ENCODE measurements around the gene NCOA1.

The NCOA1 gene

DNA sequence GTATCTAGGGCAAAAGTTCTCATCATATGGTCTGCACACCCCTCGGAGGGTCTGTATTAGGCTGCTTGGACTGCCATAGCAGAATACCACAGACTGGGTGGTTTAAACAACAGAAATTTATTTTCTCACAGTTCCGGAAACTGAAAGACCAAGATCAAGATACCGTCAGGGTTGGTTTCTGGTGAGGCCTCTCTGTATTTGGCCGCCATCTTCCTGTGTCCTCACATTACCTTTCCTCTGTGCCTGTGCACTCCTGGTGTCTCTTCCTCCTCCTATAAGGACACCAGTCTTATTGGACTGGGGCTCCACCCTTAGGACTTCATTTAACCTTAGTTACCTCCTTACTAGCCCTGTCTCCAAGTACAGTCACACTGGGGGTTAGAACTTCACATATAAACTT is 132.5 kb downstream of the NCOA1 start:
- Histone ChIP-seq H3K79me1 (ENCODE audit: low read length) (no peaks in the 10 kb centered on the region), H2AK5ac (ENCODE audit: low read length) (no peak overlapping the region), H3K9ac (ENCODE audit: low read length) (no peak overlapping the region), H3K4me3 (ENCODE audit: low read depth, low read length) (no peak overlapping the region), H2BK5ac (ENCODE audit: low read depth, low read length, poor library complexity) (no peak overlapping the region), H4K8ac (ENCODE audit: low read depth, low read length) (no peak overlapping the region), H2BK12ac (ENCODE audit: low read length) (no peak overlapping the region), H3K79me2 (ENCODE audit: control insufficient read depth, insufficient read depth, low read length, poor library complexity) (no peaks in the 10 kb centered on the region), H4K91ac (ENCODE audit: low read depth, low read length) (no peak overlapping the region), H2AFZ (ENCODE audit: insufficient read depth, low read length, poor library complexity) (no peak overlapping the region), H3K4ac (ENCODE audit: low read depth, low read length) (no peak overlapping the region), H3K18ac (ENCODE audit: low read length) (no peak overlapping the region), H3K4me1 (ENCODE audit: control insufficient read depth in 1 of 2, insufficient read depth in 2 of 2, low read length in 2 of 2) (no peaks in the 10 kb centered on the region), H2BK120ac (ENCODE audit: insufficient read depth, low read length, poor library complexity) (no peak overlapping the region), H4K12ac (ENCODE audit: low read depth, low read length) (no peak overlapping the region), H3K27ac (ENCODE audit: low read depth, low read length) (no peak overlapping the region), H3K27me3 (ENCODE audit: insufficient read depth, low read length) (no peaks in the 10 kb centered on the region), H3K36me3 (ENCODE audit: control insufficient read depth in 1 of 2, insufficient read depth in 2 of 2, low read length in 2 of 2) (no peaks in the 10 kb centered on the region), H3K9me3 (ENCODE audit: insufficient read depth, low read depth, low read length) (no peaks in the 10 kb centered on the region), H3K14ac (ENCODE audit: low read length) (no peak overlapping the region), H3K23ac (ENCODE audit: low read length) (no peak overlapping the region), H3K4me2 (ENCODE audit: low read length) (no peak overlapping the region)
- DNase-seq: no peak
- whole genome bisulfite sequencing (ENCODE audit: extremely low coverage, insufficient coverage, insufficient read length): no CpG with 5 or more reads among the region's 4 CpGs

DNA sequence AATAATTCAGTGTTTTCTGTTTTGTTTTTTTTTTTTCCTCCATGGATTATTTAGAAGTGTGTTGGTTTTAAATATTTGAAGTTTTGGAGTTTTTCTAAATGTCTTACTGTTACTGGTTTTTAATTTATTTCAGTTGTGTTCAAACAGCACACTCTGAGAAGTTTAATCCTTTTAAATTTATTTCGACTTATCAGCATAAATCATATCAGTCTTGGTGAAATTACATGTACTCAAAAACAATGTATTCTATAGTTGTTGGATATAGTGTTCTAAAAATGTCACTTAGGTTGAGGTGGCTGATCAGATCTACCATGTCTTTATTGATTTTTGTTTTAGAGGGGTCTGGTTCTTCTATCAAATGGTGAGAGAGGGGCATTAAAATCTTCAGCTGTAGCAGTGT is 134.7 kb downstream of the NCOA1 start:
- no peak overlapping the region for H4K91ac ChIP-seq (ENCODE audit: low read depth, low read length)
- H2AK5ac ChIP-seq (ENCODE audit: low read length): no peak overlapping the region
- no peaks in the 10 kb centered on the region for H3K4me1 ChIP-seq (ENCODE audit: control insufficient read depth in 1 of 2, insufficient read depth in 2 of 2, low read length in 2 of 2)
- H2BK12ac ChIP-seq (ENCODE audit: low read length): no peak overlapping the region
- no CpG with 5 or more reads among the region's 1 CpG for WGBS (ENCODE audit: extremely low coverage, insufficient coverage, insufficient read length)
- H3K27me3 ChIP-seq (ENCODE audit: insufficient read depth, low read length): no peaks in the 10 kb centered on the region
- H3K18ac ChIP-seq (ENCODE audit: low read length): no peak overlapping the region
- H3K27ac ChIP-seq (ENCODE audit: low read depth, low read length): no peak overlapping the region
- H3K14ac ChIP-seq (ENCODE audit: low read length): no peak overlapping the region
- no peak for DNase-seq
- no peak overlapping the region for H4K8ac ChIP-seq (ENCODE audit: low read depth, low read length)
- no peak overlapping the region for H2BK120ac ChIP-seq (ENCODE audit: insufficient read depth, low read length, poor library complexity)
- no peaks in the 10 kb centered on the region for H3K79me2 ChIP-seq (ENCODE audit: control insufficient read depth, insufficient read depth, low read length, poor library complexity)
- H3K9ac ChIP-seq (ENCODE audit: low read length): no peak overlapping the region
- H4K12ac ChIP-seq (ENCODE audit: low read depth, low read length): no peak overlapping the region
- no peak overlapping the region for H2AFZ ChIP-seq (ENCODE audit: insufficient read depth, low read length, poor library complexity)
- no peaks in the 10 kb centered on the region for H3K36me3 ChIP-seq (ENCODE audit: control insufficient read depth in 1 of 2, insufficient read depth in 2 of 2, low read length in 2 of 2)
- no peak overlapping the region for H2BK5ac ChIP-seq (ENCODE audit: low read depth, low read length, poor library complexity)
- H3K23ac ChIP-seq (ENCODE audit: low read length): no peak overlapping the region
- no peaks in the 10 kb centered on the region for H3K79me1 ChIP-seq (ENCODE audit: low read length)
- no peaks in the 10 kb centered on the region for H3K9me3 ChIP-seq (ENCODE audit: insufficient read depth, low read depth, low read length)
- H3K4ac ChIP-seq (ENCODE audit: low read depth, low read length): no peak overlapping the region
- H3K4me3 ChIP-seq (ENCODE audit: low read depth, low read length): no peak overlapping the region
- no peak overlapping the region for H3K4me2 ChIP-seq (ENCODE audit: low read length)

DNA sequence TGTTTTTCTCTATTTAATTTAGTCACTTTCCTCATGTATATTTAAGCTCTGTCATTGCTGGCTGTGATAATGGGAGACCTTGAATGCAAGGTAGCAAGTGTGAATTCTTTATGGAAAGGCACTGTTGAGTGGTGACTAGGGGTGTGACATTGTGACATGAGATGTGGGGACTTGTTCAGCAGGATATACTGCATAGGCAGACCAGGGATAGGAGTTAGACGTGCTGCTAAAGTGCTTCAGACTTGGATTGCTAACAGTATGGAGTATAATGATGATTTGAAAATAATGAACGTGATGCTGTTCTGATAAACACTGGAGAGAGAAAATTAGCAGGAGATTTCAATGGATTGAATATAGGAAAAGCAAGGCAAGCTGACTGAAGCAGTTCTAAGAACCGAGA is 135.1 kb downstream of the NCOA1 start:
- H3K36me3 ChIP-seq (ENCODE audit: control insufficient read depth in 1 of 2, insufficient read depth in 2 of 2, low read length in 2 of 2): no peaks in the 10 kb centered on the region
- no CpG with 5 or more reads among the region's 3 CpGs for WGBS (ENCODE audit: extremely low coverage, insufficient coverage, insufficient read length)
- H4K91ac ChIP-seq (ENCODE audit: low read depth, low read length): no peak overlapping the region
- H2BK12ac ChIP-seq (ENCODE audit: low read length): no peak overlapping the region
- H2BK120ac ChIP-seq (ENCODE audit: insufficient read depth, low read length, poor library complexity): no peak overlapping the region
- H3K4ac ChIP-seq (ENCODE audit: low read depth, low read length): no peak overlapping the region
- H3K4me1 ChIP-seq (ENCODE audit: control insufficient read depth in 1 of 2, insufficient read depth in 2 of 2, low read length in 2 of 2): no peaks in the 10 kb centered on the region
- no peaks in the 10 kb centered on the region for H3K79me2 ChIP-seq (ENCODE audit: control insufficient read depth, insufficient read depth, low read length, poor library complexity)
- DNase-seq: peak; percentile 20 to 65
- no peak overlapping the region for H2AK5ac ChIP-seq (ENCODE audit: low read length)
- H3K4me3 ChIP-seq (ENCODE audit: low read depth, low read length): no peak overlapping the region
- H3K27ac ChIP-seq (ENCODE audit: low read depth, low read length): no peak overlapping the region
- no peak overlapping the region for H3K18ac ChIP-seq (ENCODE audit: low read length)
- H3K9me3 ChIP-seq (ENCODE audit: insufficient read depth, low read depth, low read length): no peaks in the 10 kb centered on the region
- H3K14ac ChIP-seq (ENCODE audit: low read length): no peak overlapping the region
- H3K27me3 ChIP-seq (ENCODE audit: insufficient read depth, low read length): no peaks in the 10 kb centered on the region
- H3K23ac ChIP-seq (ENCODE audit: low read length): no peak overlapping the region
- H3K79me1 ChIP-seq (ENCODE audit: low read length): no peaks in the 10 kb centered on the region
- no peak overlapping the region for H3K9ac ChIP-seq (ENCODE audit: low read length)
- H4K12ac ChIP-seq (ENCODE audit: low read depth, low read length): no peak overlapping the region
- no peak overlapping the region for H2AFZ ChIP-seq (ENCODE audit: insufficient read depth, low read length, poor library complexity)
- no peak overlapping the region for H4K8ac ChIP-seq (ENCODE audit: low read depth, low read length)
- H2BK5ac ChIP-seq (ENCODE audit: low read depth, low read length, poor library complexity): no peak overlapping the region
- H3K4me2 ChIP-seq (ENCODE audit: low read length): no peak overlapping the region

DNA sequence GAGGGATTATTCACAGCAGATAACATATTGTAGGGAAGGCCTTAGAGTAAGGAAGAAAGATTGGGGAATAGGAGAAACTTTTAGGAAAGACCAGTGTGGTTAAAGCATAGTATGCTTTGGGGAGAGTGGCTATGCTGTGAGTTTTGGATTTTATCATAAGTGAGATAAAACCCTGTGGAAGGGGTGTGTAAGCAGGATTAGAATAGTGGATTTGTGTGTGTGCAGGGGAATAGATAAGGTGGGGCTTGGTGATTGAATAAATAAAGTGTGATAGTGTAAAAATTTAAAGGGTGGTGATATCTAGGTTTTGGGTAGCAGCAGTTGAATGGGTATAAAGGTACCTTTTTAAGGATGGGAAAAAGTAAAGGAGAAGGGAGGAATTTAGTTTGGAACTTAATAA is 137.7 kb downstream of the NCOA1 start:
- Histone ChIP-seq H2BK5ac (ENCODE audit: low read depth, low read length, poor library complexity) (no peak overlapping the region), H3K27ac (ENCODE audit: low read depth, low read length) (no peak overlapping the region), H3K9ac (ENCODE audit: low read length) (no peak overlapping the region), H3K4me1 (ENCODE audit: control insufficient read depth in 1 of 2, insufficient read depth in 2 of 2, low read length in 2 of 2) (no peaks in the 10 kb centered on the region), H3K4me2 (ENCODE audit: low read length) (no peak overlapping the region), H2AFZ (ENCODE audit: insufficient read depth, low read length, poor library complexity) (no peak overlapping the region), H3K14ac (ENCODE audit: low read length) (no peak overlapping the region), H3K9me3 (ENCODE audit: insufficient read depth, low read depth, low read length) (no peaks in the 10 kb centered on the region), H3K4ac (ENCODE audit: low read depth, low read length) (no peak overlapping the region), H2AK5ac (ENCODE audit: low read length) (no peak overlapping the region), H4K12ac (ENCODE audit: low read depth, low read length) (no peak overlapping the region), H4K8ac (ENCODE audit: low read depth, low read length) (no peak overlapping the region), H3K23ac (ENCODE audit: low read length) (no peak overlapping the region), H3K79me2 (ENCODE audit: control insufficient read depth, insufficient read depth, low read length, poor library complexity) (no peaks in the 10 kb centered on the region), H3K18ac (ENCODE audit: low read length) (no peak overlapping the region), H2BK120ac (ENCODE audit: insufficient read depth, low read length, poor library complexity) (no peak overlapping the region), H4K91ac (ENCODE audit: low read depth, low read length) (no peak overlapping the region), H3K79me1 (ENCODE audit: low read length) (no peaks in the 10 kb centered on the region), H2BK12ac (ENCODE audit: low read length) (no peak overlapping the region), H3K27me3 (ENCODE audit: insufficient read depth, low read length) (no peaks in the 10 kb centered on the region), H3K4me3 (ENCODE audit: low read depth, low read length) (no peak overlapping the region), H3K36me3 (ENCODE audit: control insufficient read depth in 1 of 2, insufficient read depth in 2 of 2, low read length in 2 of 2) (no peaks in the 10 kb centered on the region)
- no peak for DNase-seq

DNA sequence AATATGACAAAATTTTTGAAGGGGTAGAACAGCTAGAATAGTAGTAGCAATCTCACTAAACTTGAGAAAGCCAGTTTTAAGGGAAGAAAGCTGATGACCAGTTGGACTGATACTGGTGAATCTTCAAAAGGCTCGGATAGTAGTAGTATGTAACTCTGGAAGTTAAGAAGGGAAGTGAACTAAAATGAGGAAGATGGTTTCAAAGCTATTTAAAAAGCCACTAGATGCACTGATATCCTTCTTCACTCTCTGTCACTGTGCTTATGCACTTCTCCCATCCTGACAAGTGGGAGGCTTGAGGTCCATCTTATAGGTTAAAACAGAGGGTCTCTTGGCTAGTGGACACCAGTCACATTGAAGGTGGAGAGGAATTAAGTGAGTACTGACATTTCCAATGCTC is 141.1 kb downstream of the NCOA1 start:
- H3K27ac ChIP-seq (ENCODE audit: low read depth, low read length): no peak overlapping the region
- no peak overlapping the region for H4K8ac ChIP-seq (ENCODE audit: low read depth, low read length)
- H3K79me2 ChIP-seq (ENCODE audit: control insufficient read depth, insufficient read depth, low read length, poor library complexity): no peaks in the 10 kb centered on the region
- no peak for DNase-seq
- no peak overlapping the region for H2BK5ac ChIP-seq (ENCODE audit: low read depth, low read length, poor library complexity)
- H3K4me2 ChIP-seq (ENCODE audit: low read length): no peak overlapping the region
- H3K4ac ChIP-seq (ENCODE audit: low read depth, low read length): no peak overlapping the region
- H3K27me3 ChIP-seq (ENCODE audit: insufficient read depth, low read length): no peaks in the 10 kb centered on the region
- H3K79me1 ChIP-seq (ENCODE audit: low read length): no peaks in the 10 kb centered on the region
- H3K4me3 ChIP-seq (ENCODE audit: low read depth, low read length): no peak overlapping the region
- H2AFZ ChIP-seq (ENCODE audit: insufficient read depth, low read length, poor library complexity): no peak overlapping the region
- WGBS (ENCODE audit: extremely low coverage, insufficient coverage, insufficient read length): no CpG with 5 or more reads among the region's 1 CpG
- no peaks in the 10 kb centered on the region for H3K4me1 ChIP-seq (ENCODE audit: control insufficient read depth in 1 of 2, insufficient read depth in 2 of 2, low read length in 2 of 2)
- no peaks in the 10 kb centered on the region for H3K9me3 ChIP-seq (ENCODE audit: insufficient read depth, low read depth, low read length)
- H3K36me3 ChIP-seq (ENCODE audit: control insufficient read depth in 1 of 2, insufficient read depth in 2 of 2, low read length in 2 of 2): no peaks in the 10 kb centered on the region
- H4K12ac ChIP-seq (ENCODE audit: low read depth, low read length): no peak overlapping the region
- H2BK12ac ChIP-seq (ENCODE audit: low read length): no peak overlapping the region
- H3K9ac ChIP-seq (ENCODE audit: low read length): no peak overlapping the region
- no peak overlapping the region for H4K91ac ChIP-seq (ENCODE audit: low read depth, low read length)
- no peak overlapping the region for H3K14ac ChIP-seq (ENCODE audit: low read length)
- no peak overlapping the region for H2BK120ac ChIP-seq (ENCODE audit: insufficient read depth, low read length, poor library complexity)
- H3K23ac ChIP-seq (ENCODE audit: low read length): no peak overlapping the region
- H3K18ac ChIP-seq (ENCODE audit: low read length): no peak overlapping the region
- H2AK5ac ChIP-seq (ENCODE audit: low read length): no peak overlapping the region
